ENCODE data around the gene BIRC3.

BIRC3 gene

DNA sequence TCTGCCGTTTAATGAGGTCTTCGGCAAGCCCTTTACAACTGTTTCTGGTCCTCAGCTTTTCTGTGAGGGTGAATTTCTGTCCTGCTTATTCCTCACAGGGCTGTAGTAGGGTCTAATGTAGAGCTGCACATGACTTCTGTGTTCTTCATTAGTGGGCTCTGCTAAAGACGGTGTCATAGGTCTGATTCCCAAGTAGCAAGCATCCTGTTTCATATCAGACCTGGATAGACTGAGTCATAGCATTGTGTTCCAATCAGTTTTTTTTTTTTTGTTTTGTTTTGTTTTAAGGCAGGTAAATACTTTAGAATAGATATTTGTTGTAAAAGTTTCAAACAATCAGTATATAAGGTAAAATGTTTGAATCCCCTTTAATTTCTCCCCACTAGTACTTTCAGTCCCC, 65.1 kb downstream of the BIRC3 start:
- no peak for DNase-seq

- DNase-seq: no peak
Observed at GRCh38 chr11:102383839-102384238, 66.6 kb downstream of the BIRC3 start.

- no peak for DNase-seq
Observed at GRCh38 chr11:102384419-102385079, 67.3 kb downstream of the BIRC3 start.

- DNase-seq: no peak
Observed at GRCh38 chr11:102385085-102386007, 68.1 kb downstream of the BIRC3 start.

GRCh38 chr11:102386136-102386734, 69.0 kb downstream of the BIRC3 start:
- DNase-seq: no peak

DNA sequence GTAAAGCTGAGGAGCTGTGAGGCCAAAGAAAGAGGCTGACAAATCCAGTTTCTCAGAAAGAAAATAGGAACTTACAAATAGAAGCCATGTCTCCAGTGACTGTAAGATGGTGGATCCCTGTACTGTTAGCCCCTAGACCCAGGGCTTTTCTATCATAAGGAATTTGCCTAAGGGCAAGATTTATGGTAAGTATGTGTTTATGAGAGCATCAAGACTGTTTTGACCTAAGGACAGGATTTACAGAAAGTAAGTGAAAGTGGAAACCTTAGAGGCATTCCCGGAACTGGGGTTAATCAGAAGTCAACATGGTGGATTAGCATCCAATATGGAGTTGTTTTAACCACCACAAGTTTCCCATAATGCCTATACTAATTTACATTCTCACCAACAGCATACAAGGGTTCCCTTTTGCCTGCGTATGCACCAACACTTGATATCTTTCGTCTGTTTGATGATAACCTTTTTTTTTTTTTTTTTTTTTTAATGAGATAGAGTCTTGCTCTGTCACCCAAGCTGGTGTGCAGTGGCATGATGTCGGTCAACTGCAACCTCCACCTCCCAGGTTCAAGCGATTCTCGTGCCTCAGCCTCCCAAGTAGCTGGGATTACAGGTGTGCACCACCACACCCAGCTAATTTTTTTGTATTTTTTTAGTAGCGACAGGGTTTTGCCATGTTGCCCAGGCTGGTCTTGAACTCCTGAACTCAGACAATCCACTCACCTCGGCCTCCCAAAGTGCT, 69.9 kb downstream of the BIRC3 start:
- no peak for DNase-seq
